Loucy (cell line): ENCODE measurements around the gene NCOA6.

Experiments used
- EZH2phosphoT487 ChIP-seq: fragments of 200-600 bp; IDR thresholded peaks from 2 replicates; pipeline ENCODE4 v1.6.1; 2018; ENCODE audit warnings: antibody characterized with exemption, mild to moderate bottlenecking, moderate library complexity, borderline replicate concordance
- TF ChIP-seq, protein P1 (sequence below): fragments of 200-600 bp; sonication (generic); conservative IDR thresholded peaks from 2 replicates; pipeline ENCODE4 v1.5.1; 2014; ENCODE audit warnings: mild to moderate bottlenecking, antibody characterized with exemption, low read length

- TF ChIP-seq, protein P1, sequence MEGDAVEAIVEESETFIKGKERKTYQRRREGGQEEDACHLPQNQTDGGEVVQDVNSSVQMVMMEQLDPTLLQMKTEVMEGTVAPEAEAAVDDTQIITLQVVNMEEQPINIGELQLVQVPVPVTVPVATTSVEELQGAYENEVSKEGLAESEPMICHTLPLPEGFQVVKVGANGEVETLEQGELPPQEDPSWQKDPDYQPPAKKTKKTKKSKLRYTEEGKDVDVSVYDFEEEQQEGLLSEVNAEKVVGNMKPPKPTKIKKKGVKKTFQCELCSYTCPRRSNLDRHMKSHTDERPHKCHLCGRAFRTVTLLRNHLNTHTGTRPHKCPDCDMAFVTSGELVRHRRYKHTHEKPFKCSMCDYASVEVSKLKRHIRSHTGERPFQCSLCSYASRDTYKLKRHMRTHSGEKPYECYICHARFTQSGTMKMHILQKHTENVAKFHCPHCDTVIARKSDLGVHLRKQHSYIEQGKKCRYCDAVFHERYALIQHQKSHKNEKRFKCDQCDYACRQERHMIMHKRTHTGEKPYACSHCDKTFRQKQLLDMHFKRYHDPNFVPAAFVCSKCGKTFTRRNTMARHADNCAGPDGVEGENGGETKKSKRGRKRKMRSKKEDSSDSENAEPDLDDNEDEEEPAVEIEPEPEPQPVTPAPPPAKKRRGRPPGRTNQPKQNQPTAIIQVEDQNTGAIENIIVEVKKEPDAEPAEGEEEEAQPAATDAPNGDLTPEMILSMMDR = no peak
- TF ChIP-seq EZH2phosphoT487 = no peak
Observed at GRCh38 chr20:34798871-34799270, 26.6 kb downstream of the NCOA6 start.
